Stomach (tissue), 9 donors: ENCODE results near the gene P2RX1. TPM values are rescaled to one million over a fixed set of nuclear protein-coding genes. Genes with fewer than 3 reads are reported as not detected.
A peak's percentile ranks its signal among the peaks of the same experiment; 100 is the strongest.

ENCODE experiments used
- DNase-seq, 2 donors: peaks; one replicate each; pipeline versions ENCODE4 v3.0.0 to v3.0.0-alpha.2; 2013 to 2019
- H3K27ac ChIP-seq, 5 donors: fragments of 200-600 bp in 4 of 5; sonication (generic) in 4 of 5; one replicate each; pipeline ENCODE4 v1.5.1; 2013 to 2019; ENCODE audit warnings: mild to moderate bottlenecking in 1 of 5, moderate library complexity in 1 of 5
- H3K27me3 ChIP-seq, 3 donors: fragments of 200-600 bp; sonication (generic); one replicate each; pipeline ENCODE4 v1.5.1; 2017 to 2019; ENCODE audit warnings: mixed run types in 1 of 3
- H3K36me3 ChIP-seq, 4 donors: fragments of 200-600 bp; sonication (generic); 1 replicate in 3 of 4; 2 replicates in 1 of 4; pipeline ENCODE4 v1.5.1; 2016 to 2019
- H3K4me1 ChIP-seq, 4 donors: fragments of 200-600 bp; sonication (generic); one replicate each; pipeline ENCODE4 v1.5.1; 2016 to 2019
- H3K4me3 ChIP-seq, 4 donors: fragments of 200-600 bp; sonication (generic) in 3 of 4; one replicate each; pipeline ENCODE4 v1.5.1; 2016 to 2019; ENCODE audit warnings: mild to moderate bottlenecking in 1 of 4
- H3K9me3 ChIP-seq, 4 donors: fragments of 200-600 bp; sonication (generic); one replicate each; pipeline ENCODE4 v1.5.1; 2016 to 2019
- EP300 ChIP-seq: sonication (generic); formaldehyde crosslinking; IDR thresholded peaks from one replicate; pipeline ENCODE4 v1.6.1; 2017; ENCODE audit warnings: antibody characterized with exemption
- POLR2A ChIP-seq, 4 donors: fragments of 450-650 bp; IDR thresholded peaks; one replicate each; pipeline ENCODE4 v1.6.1; 2016; ENCODE audit warnings: antibody characterized with exemption in 4 of 4, control low read depth in 2 of 4, mild to moderate bottlenecking in 1 of 4, moderate library complexity in 1 of 4
- POLR2AphosphoS5 ChIP-seq, 3 donors: sonication (generic); formaldehyde crosslinking; IDR thresholded peaks; one replicate each; pipeline ENCODE4 v1.6.1; 2016; ENCODE audit warnings: antibody characterized with exemption in 3 of 3
- WGBS, 5 donors: extraction: QIAGEN DNeasy Blood & Tissue Kit in 3 of 5; methylation state at CpG; one replicate each; pipeline versions ENCODE4 v1.1.5 to v1.1.7; 2013 to 2018; 5-methylcytosine and 5-hydroxymethylcytosine counted together
- intact Hi-C: fragments of 100-400 bp; cut with DNase I; formaldehyde crosslinking; loops from one replicate; pipeline ENCODE4 v1.15.1; 2023; ENCODE audit warnings: low total_unique reads
- polyA plus RNA-seq, 3 donors: library from polyadenylated mRNA; stranded (reverse); fragments of 200-250 nt; gene quantifications; one replicate each; pipeline ENCODE4 v1.2.3, GENCODE V29; 2013
- total RNA-seq, 5 donors: library from RNA; depleted of rRNA; stranded (reverse); fragments of >200 nt; gene quantifications; one replicate each; pipeline versions ENCODE4 v1.1.0 to v1.2.3, GENCODE V29; 2014 to 2016
- TF ChIP-seq, protein P1 (sequence below), 7 experiments: fragments of 450-650 bp in 4 of 7; fragments of 200-600 bp in 3 of 7; sonication (generic) in 3 of 7; IDR thresholded peaks; one replicate each; pipeline ENCODE4 v1.5.1; 2016 to 2019; ENCODE audit warnings: antibody characterized with exemption in 7 of 7, control low read depth in 2 of 7, mild to moderate bottlenecking in 1 of 7
- donor health status: healthy with polysubstance abuse.
- donor health status: Bipolar disorder and iron deficiency.
- donor health status: healthy.

The P2RX1 gene
- total and polyA plus RNA-seq, 8 donors: 0.75 to 13.4 (median 3.0) TPM

DNA sequence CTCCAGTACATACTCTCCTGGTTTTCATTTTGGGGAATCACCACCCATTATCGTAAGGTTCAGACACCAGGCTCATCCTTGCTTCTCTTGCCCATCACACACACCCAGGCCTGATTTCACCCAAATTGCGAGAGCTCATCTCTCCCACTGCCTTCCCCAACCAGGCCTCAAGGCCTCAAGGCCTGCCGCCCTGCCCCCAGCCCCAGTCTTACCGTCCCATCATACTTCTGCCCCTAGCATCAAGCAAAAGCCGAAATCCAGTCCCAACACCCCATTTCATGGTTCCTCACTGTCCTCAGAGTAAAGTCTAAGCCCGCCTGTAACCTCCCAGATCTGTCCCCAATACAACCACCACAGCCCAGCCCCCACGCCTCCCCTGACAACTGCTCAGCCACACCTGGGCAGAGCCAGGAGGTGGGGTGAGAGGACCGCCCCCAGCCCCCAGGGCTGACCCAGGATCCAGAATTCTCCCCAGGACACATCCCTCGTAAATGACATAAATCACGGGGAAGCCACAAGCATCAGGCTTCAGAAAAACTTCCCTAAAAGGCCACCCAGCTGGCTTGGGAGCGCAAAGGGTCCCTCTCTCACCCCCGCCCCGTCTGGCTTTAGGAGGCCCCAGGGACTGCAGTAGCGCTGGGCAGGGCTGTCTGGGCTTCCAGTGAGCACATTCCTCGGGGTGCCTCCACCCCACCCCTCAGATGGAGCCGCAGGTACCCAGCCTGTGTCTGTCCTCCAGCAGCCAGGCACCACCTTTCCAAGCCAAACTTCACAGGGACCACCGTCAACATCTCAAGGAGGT is 9.6 kb upstream of the P2RX1 start:
- Histone ChIP-seq H3K4me3 (no peak overlapping the region), H3K27ac (no peak overlapping the region), H3K9me3 (no peaks in the 10 kb centered on the region), H3K27me3 (no peaks in the 10 kb centered on the region), H3K36me3 (peaks cover 5 to 68% (median 55%) of the 10 kb centered on the region in 4 donors), H3K4me1 (peaks cover 4 to 21% (median 14%) of the 10 kb centered on the region in 4 donors)
- WGBS, 5 donors: 86 to 97% (median 89%) methylated on average over 16 to 17 of the region's 17 CpGs
- intact Hi-C loops: no loop called here
- TF ChIP-seq POLR2AphosphoS5 (IDR thresholded peaks at IDR 0.05) (no peak), POLR2A (IDR thresholded peaks at IDR 0.05) (no peak), EP300 (no peak)
- TF ChIP-seq, protein P1, sequence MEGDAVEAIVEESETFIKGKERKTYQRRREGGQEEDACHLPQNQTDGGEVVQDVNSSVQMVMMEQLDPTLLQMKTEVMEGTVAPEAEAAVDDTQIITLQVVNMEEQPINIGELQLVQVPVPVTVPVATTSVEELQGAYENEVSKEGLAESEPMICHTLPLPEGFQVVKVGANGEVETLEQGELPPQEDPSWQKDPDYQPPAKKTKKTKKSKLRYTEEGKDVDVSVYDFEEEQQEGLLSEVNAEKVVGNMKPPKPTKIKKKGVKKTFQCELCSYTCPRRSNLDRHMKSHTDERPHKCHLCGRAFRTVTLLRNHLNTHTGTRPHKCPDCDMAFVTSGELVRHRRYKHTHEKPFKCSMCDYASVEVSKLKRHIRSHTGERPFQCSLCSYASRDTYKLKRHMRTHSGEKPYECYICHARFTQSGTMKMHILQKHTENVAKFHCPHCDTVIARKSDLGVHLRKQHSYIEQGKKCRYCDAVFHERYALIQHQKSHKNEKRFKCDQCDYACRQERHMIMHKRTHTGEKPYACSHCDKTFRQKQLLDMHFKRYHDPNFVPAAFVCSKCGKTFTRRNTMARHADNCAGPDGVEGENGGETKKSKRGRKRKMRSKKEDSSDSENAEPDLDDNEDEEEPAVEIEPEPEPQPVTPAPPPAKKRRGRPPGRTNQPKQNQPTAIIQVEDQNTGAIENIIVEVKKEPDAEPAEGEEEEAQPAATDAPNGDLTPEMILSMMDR (IDR thresholded peaks at IDR 0.05): no peak
- DNase-seq: no peak

DNA sequence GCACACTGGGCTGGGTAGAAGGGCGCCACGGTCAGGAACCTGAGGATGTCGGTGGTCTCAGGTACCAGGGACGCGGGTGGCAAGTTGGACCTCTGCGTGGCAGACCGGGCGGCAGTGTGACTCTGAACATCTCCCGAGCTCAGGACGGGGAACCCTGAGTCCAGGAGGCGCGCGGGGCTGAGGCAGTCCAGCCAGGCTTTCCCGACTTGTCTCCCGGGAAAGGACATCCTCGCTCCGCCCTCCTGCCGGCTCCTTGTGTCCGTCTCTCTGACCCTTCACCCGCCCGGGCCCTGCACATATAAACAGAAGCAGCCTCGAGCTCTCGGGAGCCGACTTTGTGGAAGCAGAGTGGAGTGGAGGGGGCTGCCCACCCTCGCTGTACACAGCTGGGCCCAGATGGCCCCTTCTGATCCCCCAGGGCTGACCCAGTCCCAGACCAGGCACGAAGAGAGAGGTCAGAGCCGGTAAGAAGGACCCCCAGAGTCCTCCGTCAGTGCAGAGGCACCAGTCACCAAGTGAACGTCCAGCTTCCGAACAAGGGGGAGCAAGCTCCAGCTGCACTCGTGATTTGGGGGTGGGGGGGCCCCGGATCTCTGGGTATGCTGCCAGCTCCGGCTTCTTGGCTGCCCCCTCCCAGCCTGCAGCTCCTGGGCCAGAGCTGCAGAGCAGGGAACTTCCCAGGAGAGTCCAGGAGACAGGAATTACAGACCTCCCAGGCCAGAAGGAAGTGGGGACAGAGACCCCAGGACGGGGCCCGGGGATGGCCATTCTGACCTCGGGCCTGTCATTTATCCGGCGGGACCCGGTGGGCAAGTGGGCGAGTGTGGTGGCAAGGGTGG is 8.5 kb upstream of the P2RX1 start:
- Histone ChIP-seq H3K4me1 (peaks cover 4 to 21% (median 14%) of the 10 kb centered on the region in 4 donors), H3K9me3 (no peaks in the 10 kb centered on the region), H3K27me3 (no peaks in the 10 kb centered on the region), H3K36me3 (peaks cover 5 to 57% (median 46%) of the 10 kb centered on the region in 4 donors), H3K4me3 (peak overlapping the region in 1 of 4 donors; percentile 2), H3K27ac (peak overlapping the region in 2 of 5 donors; percentile 1 to 14)
- intact Hi-C loops: no loop called here
- peak in 1 of 2 donors; percentile 61 for DNase-seq
- TF ChIP-seq EP300 (no peak), POLR2A (IDR thresholded peaks at IDR 0.05) (no peak), POLR2AphosphoS5 (IDR thresholded peaks at IDR 0.05) (no peak)
- TF ChIP-seq, protein P1 (IDR thresholded peaks at IDR 0.05): no peak
- 70 to 75% (median 73%) methylated on average over 33 to 40 of the region's 40 CpGs for WGBS, 5 donors

DNA sequence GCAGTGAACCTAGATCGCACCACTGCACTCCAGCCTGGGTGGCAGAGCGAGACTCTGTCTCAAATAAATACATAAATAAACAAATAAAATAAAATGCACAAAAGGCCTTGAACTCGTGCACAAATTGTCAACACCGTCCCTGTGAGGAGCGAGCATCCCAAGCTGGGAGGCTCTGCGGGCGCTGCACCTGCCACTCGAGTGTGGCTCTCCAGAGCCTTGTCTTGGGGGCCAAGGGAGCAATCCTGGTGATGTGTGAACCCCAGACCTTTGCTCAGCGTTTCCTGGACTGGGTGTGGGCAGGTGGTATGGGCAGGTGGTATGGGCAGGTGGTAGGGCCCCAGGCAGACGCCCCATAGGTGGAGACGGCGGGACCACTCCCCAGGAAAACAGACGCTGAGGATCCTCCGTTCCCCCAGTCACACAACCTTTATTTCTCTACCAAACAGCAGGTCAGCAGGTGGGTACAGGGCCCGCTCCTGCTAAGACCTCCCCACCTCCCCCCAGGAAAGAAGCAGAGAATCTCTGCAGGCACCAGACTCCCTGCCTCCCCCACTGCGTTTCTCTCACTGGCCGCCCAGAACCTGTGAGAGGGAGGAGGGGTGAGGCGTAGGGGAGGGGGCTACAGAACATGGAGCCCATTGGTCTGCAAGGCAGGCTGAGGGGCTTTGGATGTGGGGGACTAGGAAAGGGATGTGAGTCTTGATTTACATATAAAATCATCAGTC is 7.4 kb upstream of the P2RX1 start:
- no peak overlapping the region for H3K27ac ChIP-seq
- H3K9me3 ChIP-seq: no peaks in the 10 kb centered on the region
- H3K4me3 ChIP-seq: no peak overlapping the region
- H3K4me1 ChIP-seq: peaks cover 4 to 26% (median 15%) of the 10 kb centered on the region in 4 donors
- WGBS, 5 donors: 85 to 93% (median 91%) methylated on average over 17 to 18 of the region's 18 CpGs
- H3K36me3 ChIP-seq: peaks cover 5 to 46% (median 36%) of the 10 kb centered on the region in 4 donors
- no peaks in the 10 kb centered on the region for H3K27me3 ChIP-seq
- intact Hi-C loops: no loop called here
- TF ChIP-seq EP300 (no peak), POLR2AphosphoS5 (IDR thresholded peaks at IDR 0.05) (no peak), POLR2A (IDR thresholded peaks at IDR 0.05) (no peak)
- TF ChIP-seq, protein P1 (IDR thresholded peaks at IDR 0.05): no peak
- no peak for DNase-seq

DNA sequence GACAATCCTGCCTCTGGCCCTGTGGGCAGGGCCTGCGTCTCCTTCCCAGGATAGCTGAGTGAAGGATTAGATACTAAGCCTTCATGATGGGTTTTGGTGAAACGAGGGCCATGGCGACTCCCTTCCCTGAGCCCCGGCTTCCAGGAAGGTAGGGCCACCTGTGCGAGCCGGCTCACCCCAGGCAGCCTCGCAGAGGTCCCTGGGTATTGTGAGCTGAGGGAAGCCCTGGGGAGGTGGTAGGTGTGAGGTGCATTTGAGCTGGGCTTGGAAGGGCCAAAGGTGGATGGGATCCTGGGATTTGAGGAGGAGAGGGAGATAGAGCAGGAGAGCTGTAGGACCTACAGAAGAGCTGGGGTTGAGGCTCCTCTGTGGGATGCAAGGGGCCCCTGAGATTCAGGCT is 6.5 kb upstream of the P2RX1 start:
- 80 to 91% (median 87%) methylated on average over 7 of the region's 7 CpGs for WGBS, 5 donors
- DNase-seq: no peak
- no peak for TF ChIP-seq POLR2A (IDR thresholded peaks at IDR 0.05)
- TF ChIP-seq POLR2AphosphoS5 (IDR thresholded peaks at IDR 0.05): no peak
- no peak for TF ChIP-seq EP300
- TF ChIP-seq, protein P1 (IDR thresholded peaks at IDR 0.05): no peak
- Histone ChIP-seq H3K4me3 (no peak overlapping the region), H3K27me3 (no peaks in the 10 kb centered on the region), H3K4me1 (peaks cover 4 to 30% (median 18%) of the 10 kb centered on the region in 4 donors), H3K9me3 (no peaks in the 10 kb centered on the region), H3K27ac (no peak overlapping the region), H3K36me3 (peaks cover 0 to 37% (median 28%) of the 10 kb centered on the region in 4 donors)
- intact Hi-C loops: no loop called here
